HL-60/S4 (cell line): ENCODE results near the gene SCARB1.

Source experiments
- in situ Hi-C: fragments of 300-500 bp; cut with MboI; formaldehyde crosslinking; loops from 2 replicates; pipeline ENCODE4 v1.14.3; 2022; ENCODE audit warnings: low sequenced_read_pairs

SCARB1 gene

GRCh38 chr12:124737040-124737419 is 126.6 kb downstream of the SCARB1 start:
- in situ Hi-C loops: no loop called here

DNA sequence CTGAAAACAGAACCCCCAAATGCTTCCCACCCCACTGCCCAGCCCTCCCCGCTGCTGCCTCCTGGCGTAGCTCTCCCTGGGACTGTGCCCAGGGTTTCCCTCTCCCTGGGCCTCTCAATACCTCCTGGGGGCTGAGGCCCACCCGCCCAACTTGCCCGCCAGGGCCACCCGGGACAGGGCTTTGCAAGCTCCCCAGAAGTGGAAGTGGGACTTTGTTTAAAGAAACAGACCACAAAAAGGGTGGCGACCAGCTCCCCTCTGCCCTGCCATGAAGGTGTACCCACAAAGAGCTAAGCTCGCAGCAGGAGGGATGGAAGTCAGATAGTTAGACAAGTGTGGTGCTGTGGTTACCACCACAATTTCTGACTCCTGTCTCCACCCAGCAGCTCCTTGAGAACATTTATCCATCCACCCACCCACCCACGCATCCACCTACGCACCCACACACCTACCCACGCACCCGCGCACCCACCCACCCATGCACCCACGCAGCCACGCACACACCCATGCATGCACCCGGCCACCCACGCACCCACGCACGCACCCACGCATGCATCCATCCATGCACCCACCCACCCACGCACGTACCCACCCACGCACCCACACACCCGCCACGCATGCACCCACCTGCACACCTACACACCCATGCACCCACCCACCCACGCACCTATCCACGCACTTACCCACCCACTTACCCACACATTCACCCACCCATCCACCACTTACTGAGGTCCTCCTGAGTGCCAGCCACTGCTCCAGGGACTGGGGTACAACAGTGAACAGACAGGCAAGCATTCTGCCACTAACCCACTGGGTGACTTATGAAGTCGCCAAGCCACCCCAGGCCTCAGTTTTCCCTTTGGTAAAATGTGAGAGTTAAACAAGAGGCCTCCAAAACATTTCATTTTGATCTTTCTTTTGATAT is 127.3 kb downstream of the SCARB1 start:
- in situ Hi-C loops: no loop called here

GRCh38 chr12:124734224-124734788 is 129.4 kb downstream of the SCARB1 start:
- in situ Hi-C loops: no loop called here

DNA sequence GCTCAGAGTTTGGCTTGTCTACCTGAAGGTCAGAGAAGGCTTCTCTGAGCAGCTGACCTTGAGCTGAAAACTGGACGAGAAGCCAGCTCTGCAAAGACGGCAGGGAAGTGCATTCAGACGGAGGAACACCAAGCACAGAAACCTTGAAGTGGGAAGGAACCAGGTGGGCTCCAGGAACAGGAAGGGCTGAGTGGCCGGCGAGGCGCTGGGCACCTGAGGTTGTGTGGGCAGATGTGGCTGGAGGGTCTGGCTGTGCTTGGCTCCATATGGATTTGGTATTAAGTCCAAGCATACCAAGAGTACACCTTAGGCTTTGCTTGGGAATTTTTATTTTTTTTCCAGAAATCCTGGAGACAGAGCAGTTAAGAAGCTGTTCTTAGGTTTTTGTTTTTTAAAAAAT is 130.6 kb downstream of the SCARB1 start:
- in situ Hi-C loops: no loop called here

DNA sequence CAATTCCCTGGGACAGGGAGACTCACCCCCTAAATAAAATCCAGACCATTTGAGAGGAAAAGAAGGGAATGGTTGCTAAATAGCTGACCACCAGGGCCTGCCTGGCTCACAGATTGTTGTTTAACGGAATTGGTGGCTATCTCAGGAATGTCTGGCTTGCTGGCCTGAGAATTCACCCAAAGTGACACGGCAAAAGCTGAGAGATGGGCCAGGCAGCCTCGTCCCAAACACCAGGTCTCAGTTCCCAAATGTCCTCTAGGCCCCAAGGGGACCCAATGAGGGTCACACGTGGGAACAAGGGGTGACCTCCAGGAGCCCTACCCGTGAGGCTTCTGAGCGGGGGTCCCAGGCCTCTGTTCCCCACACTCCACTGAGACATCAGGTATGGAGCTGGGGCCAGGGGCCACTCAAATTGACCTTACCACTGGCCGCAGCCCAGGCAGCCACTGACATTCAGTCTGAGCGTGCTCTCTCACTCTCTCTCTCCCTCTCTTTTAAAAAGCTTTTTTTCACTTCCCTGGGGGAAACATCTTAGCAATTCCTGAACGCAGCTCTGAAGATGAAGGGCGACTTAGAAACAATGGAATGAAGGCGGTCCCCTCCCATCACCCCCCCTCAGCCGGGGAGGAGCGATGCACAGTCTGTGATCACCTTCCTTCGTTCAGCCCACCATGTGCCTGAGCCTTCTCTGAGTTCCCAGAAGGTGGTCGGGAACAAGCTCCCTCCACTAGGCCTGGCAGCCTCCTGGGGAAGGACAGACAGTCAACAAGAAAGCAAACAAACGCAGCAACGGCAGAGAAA is 131.2 kb downstream of the SCARB1 start:
- in situ Hi-C loops: no loop called here

- in situ Hi-C loops: no loop called here
These were observed 131.8 kb downstream of the SCARB1 start for GRCh38 chr12:124731869-124732268.

- in situ Hi-C loops: no loop called here
These were observed 133.2 kb downstream of the SCARB1 start for GRCh38 chr12:124730455-124730932.

GRCh38 chr12:124727922-124728321 is 135.7 kb downstream of the SCARB1 start:
- in situ Hi-C loops: no loop called here

DNA sequence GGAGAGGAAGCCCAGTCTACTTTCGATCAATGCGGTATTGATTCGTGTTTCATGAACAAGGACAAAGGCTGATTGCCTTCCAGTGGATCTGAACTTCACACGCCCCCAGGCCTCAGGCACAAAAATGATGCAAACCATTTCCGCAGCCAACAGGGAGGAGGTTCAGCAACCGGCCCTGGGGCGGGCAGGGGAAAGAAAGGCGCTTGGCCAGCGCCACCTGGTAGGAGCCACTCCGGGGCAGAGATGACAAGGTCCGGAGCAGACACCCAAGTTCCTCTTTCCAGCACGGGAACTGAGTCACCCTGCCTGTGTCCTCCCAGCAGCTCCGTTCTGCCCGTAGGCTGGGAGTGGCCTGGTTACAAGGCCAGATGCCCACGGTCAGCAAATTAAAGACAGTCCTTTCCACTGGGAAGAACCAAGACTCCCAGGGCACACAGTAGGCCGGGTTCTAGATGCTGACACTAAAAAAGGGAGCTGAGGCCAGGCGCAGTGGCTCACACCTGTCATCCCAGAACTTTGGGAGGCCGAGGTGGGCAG is 136.3 kb downstream of the SCARB1 start:
- in situ Hi-C loops: no loop called here
